CD8-positive, alpha-beta memory T cell (primary cell): ENCODE data around the gene STK38L. TPM values are rescaled to one million over a fixed set of nuclear protein-coding genes. Genes with fewer than 3 reads are reported as not detected.

ENCODE experiments used
- CTCF ChIA-PET: fragments of 350-600 bp; sonication (Branson Sonifier 250); formaldehyde crosslinking; loops from one replicate; lab custom pipeline; 2021; ENCODE audit warnings: antibody characterized with exemption; lab: Charles Lee
- POLR2A ChIA-PET: fragments of 350-600 bp; sonication (Branson Sonifier 250); formaldehyde crosslinking; loops from one replicate; lab custom pipeline; 2021; ENCODE audit warnings: antibody characterized with exemption; lab: Charles Lee
- DNase-seq, 5 donors: peaks; one replicate each; pipeline versions ENCODE4 v3.0.0 to v3.0.0-alpha.2; 2020 to 2022; ENCODE audit warnings: mixed read lengths in 1 of 5
- H3K27ac ChIP-seq: one replicate; pipeline ENCODE4 v1.7.0; 2013; ENCODE audit warnings: low read depth, mild to moderate bottlenecking, low read length, moderate library complexity
- H3K27me3 ChIP-seq: 2 replicates; pipeline ENCODE4 v1.7.0; 2013; ENCODE audit warnings: low read length, mild to moderate bottlenecking; ENCODE audit not compliant: insufficient read depth, poor library complexity, severe bottlenecking
- H3K36me3 ChIP-seq: 2 replicates; pipeline ENCODE4 v1.7.0; 2013; ENCODE audit warnings: mild to moderate bottlenecking, low read length, moderate library complexity; ENCODE audit not compliant: insufficient read depth
- H3K4me1 ChIP-seq: 2 replicates; pipeline ENCODE4 v1.7.0; 2013; ENCODE audit warnings: mild to moderate bottlenecking, low read length, moderate library complexity; ENCODE audit not compliant: insufficient read depth
- H3K4me3 ChIP-seq: 2 replicates; pipeline ENCODE4 v1.7.0; 2013; ENCODE audit warnings: mild to moderate bottlenecking, low read length
- H3K9me3 ChIP-seq: 2 replicates; pipeline ENCODE4 v1.7.0; 2013; ENCODE audit warnings: mild to moderate bottlenecking, low read length
- H3K27ac Mint-ChIP-seq, 8 donors: one replicate each; pipeline ENCODE4 v1.8.0; 2020 to 2021; ENCODE audit warnings: mixed read lengths in 8 of 8, mild to moderate bottlenecking in 6 of 8, inconsistent platforms in 3 of 8, moderate library complexity in 3 of 8
- H3K27me3 Mint-ChIP-seq, 2 donors: one replicate each; pipeline ENCODE4 v1.8.0; 2020 to 2021; ENCODE audit warnings: mixed read lengths in 2 of 2, mild to moderate bottlenecking in 1 of 2, moderate library complexity in 1 of 2
- H3K36me3 Mint-ChIP-seq, 3 donors: one replicate each; pipeline ENCODE4 v1.8.0; 2020 to 2021; ENCODE audit warnings: mixed read lengths in 3 of 3, inconsistent platforms in 1 of 3, mild to moderate bottlenecking in 1 of 3
- H3K4me1 Mint-ChIP-seq, 3 donors: one replicate each; pipeline ENCODE4 v1.8.0; 2020 to 2021; ENCODE audit warnings: mixed read lengths in 3 of 3, inconsistent platforms in 1 of 3, mild to moderate bottlenecking in 1 of 3
- H3K4me3 Mint-ChIP-seq, 7 donors: one replicate each; pipeline ENCODE4 v1.8.0; 2020 to 2021; ENCODE audit warnings: mixed read lengths in 7 of 7, mild to moderate bottlenecking in 6 of 7, moderate library complexity in 4 of 7, inconsistent platforms in 2 of 7
- H3K9me3 Mint-ChIP-seq, 5 donors: one replicate each; pipeline ENCODE4 v1.8.0; 2020 to 2022; ENCODE audit warnings: mixed read lengths in 5 of 5, mild to moderate bottlenecking in 3 of 5, moderate library complexity in 2 of 5, inconsistent platforms in 1 of 5
- polyA plus RNA-seq: library from polyadenylated mRNA; unstranded; fragments of 300-500 nt; fragmentation: Illumina TruSeq; gene quantifications from one replicate; pipeline ENCODE4 v1.2.3, GENCODE V29; 2021
- total RNA-seq, 2 experiments: library from RNA; stranded (reverse); gene quantifications; one replicate each; pipeline ENCODE4 v1.2.3, GENCODE V29; 2021

The STK38L gene
- total and polyA plus RNA-seq, 3 experiments from 2014 or later: 7.1 to 27.7 (median 23.1) TPM

DNA sequence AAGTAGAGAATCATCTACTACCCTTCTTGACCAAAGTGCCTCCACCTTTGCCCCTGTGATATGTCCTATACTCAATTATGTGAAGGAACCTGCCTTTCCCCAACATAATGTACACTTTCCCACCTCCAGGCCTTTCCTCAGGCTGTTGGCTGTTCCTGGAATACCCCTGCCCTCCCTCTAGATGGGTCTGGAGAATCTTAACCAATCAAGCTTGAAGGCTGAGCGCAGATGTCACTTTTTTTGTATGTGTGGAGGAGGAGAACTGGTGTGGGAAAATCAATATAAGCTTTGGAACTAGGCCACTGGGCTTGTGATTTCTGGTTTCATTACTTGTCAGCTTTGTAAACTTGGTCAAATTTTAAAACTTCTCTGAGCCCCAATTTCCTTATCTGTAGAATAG is 93.3 kb downstream of the STK38L start:
- H3K27ac ChIP-seq: no peak overlapping the region
- H3K9me3 ChIP-seq: no peaks in the 10 kb centered on the region
- H3K27me3 ChIP-seq: peaks cover 19% of the 10 kb centered on the region
- Mint-ChIP-seq H3K4me3 (no peak overlapping the region), H3K9me3 (no peaks in the 10 kb centered on the region), H3K36me3 (peaks cover 0 to 2% (median 0%) of the 10 kb centered on the region in 3 donors), H3K27ac (no peak overlapping the region), H3K27me3 (peaks cover 12 to 25% of the 10 kb centered on the region in 2 donors), H3K4me1 (peaks cover 10 to 12% (median 11%) of the 10 kb centered on the region in 3 donors)
- ChIA-PET POLR2A (no interaction called here), CTCF (no interaction called here)
- H3K4me1 ChIP-seq: peaks cover 7% of the 10 kb centered on the region
- no peak overlapping the region for H3K4me3 ChIP-seq
- no peaks in the 10 kb centered on the region for H3K36me3 ChIP-seq
- DNase-seq: no peak

DNA sequence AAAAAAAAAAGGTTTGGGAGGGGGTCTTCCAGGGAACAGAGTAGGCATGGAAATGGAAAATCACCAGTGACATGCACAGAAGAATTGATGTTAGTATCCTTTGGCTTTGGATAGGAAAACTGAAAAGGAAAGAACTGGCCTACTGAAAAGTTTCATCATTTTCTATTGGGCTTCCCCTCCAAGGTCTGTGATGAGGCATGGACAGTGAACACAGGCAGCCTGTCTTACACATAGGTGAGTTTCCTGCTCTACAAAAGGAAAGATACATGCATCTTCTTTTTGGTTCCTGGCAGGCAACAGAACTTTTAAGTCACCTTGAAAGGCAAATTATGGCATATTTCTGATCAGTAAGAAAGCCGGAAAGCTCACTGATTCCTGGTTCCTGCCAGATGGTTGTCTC is 94.4 kb downstream of the STK38L start:
- CTCF ChIA-PET: no interaction called here
- POLR2A ChIA-PET: no interaction called here
- no peak overlapping the region for H3K27ac Mint-ChIP-seq
- peaks cover 14% of the 10 kb centered on the region for H3K27me3 ChIP-seq
- H3K4me3 ChIP-seq: no peak overlapping the region
- no peak overlapping the region for H3K4me3 Mint-ChIP-seq
- peaks cover 0 to under 1% (median 0%) of the 10 kb centered on the region in 3 donors for H3K36me3 Mint-ChIP-seq
- H3K27me3 Mint-ChIP-seq: peaks cover 11 to 25% of the 10 kb centered on the region in 2 donors
- H3K4me1 Mint-ChIP-seq: peaks cover 7 to 9% (median 8%) of the 10 kb centered on the region in 3 donors
- H3K9me3 ChIP-seq: no peaks in the 10 kb centered on the region
- DNase-seq: no peak
- H3K27ac ChIP-seq: no peak overlapping the region
- H3K4me1 ChIP-seq: peaks cover 4% of the 10 kb centered on the region
- no peaks in the 10 kb centered on the region for H3K9me3 Mint-ChIP-seq
- no peaks in the 10 kb centered on the region for H3K36me3 ChIP-seq

GRCh38 chr12:27340971-27341370 is 96.9 kb downstream of the STK38L start:
- H3K4me3 ChIP-seq: no peak overlapping the region
- H3K9me3 ChIP-seq: no peaks in the 10 kb centered on the region
- H3K36me3 ChIP-seq: no peaks in the 10 kb centered on the region
- H3K27ac ChIP-seq: no peak overlapping the region
- no peak overlapping the region for H3K27ac Mint-ChIP-seq
- H3K27me3 Mint-ChIP-seq: peaks cover 5 to 8% of the 10 kb centered on the region in 2 donors
- no peak overlapping the region for H3K4me3 Mint-ChIP-seq
- no peaks in the 10 kb centered on the region for H3K27me3 ChIP-seq
- no peaks in the 10 kb centered on the region for H3K4me1 ChIP-seq
- no peaks in the 10 kb centered on the region for H3K36me3 Mint-ChIP-seq
- H3K9me3 Mint-ChIP-seq: no peaks in the 10 kb centered on the region
- ChIA-PET POLR2A (no interaction called here), CTCF (interaction anchor here (1.2 kb wide), 1 partner anchor 10 kb away, joined by 4 read pairs; no protein-coding TSS in a partner anchor)
- no peaks in the 10 kb centered on the region for H3K4me1 Mint-ChIP-seq
- no peak for DNase-seq

DNA sequence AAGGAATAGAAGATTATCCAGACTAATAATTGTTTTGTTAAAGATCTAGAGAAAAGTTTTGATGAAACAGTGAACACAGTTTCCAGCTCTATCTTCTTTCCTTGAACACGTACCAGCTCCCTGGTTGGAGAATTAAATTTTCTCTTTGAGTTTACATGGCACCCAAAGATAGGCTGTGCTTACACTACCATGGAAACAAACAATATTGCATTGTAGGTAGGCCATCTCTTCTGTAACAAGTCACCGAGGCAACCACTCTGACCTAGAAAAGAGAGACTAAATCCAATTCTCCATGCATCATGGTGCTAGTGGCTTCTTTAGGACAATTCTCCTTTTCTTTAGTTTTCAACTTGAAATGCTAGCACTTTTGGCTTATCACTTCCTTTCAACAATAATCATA is 98.5 kb downstream of the STK38L start:
- Mint-ChIP-seq H3K36me3 (no peaks in the 10 kb centered on the region), H3K27me3 (peaks cover 7 to 9% of the 10 kb centered on the region in 2 donors), H3K4me1 (no peaks in the 10 kb centered on the region), H3K27ac (no peak overlapping the region), H3K4me3 (no peak overlapping the region), H3K9me3 (no peaks in the 10 kb centered on the region)
- Histone ChIP-seq H3K36me3 (no peaks in the 10 kb centered on the region), H3K4me1 (no peaks in the 10 kb centered on the region), H3K27me3 (no peaks in the 10 kb centered on the region), H3K9me3 (no peaks in the 10 kb centered on the region), H3K4me3 (no peak overlapping the region), H3K27ac (no peak overlapping the region)
- no peak for DNase-seq
- POLR2A ChIA-PET: no interaction called here
- CTCF ChIA-PET: no interaction called here

DNA sequence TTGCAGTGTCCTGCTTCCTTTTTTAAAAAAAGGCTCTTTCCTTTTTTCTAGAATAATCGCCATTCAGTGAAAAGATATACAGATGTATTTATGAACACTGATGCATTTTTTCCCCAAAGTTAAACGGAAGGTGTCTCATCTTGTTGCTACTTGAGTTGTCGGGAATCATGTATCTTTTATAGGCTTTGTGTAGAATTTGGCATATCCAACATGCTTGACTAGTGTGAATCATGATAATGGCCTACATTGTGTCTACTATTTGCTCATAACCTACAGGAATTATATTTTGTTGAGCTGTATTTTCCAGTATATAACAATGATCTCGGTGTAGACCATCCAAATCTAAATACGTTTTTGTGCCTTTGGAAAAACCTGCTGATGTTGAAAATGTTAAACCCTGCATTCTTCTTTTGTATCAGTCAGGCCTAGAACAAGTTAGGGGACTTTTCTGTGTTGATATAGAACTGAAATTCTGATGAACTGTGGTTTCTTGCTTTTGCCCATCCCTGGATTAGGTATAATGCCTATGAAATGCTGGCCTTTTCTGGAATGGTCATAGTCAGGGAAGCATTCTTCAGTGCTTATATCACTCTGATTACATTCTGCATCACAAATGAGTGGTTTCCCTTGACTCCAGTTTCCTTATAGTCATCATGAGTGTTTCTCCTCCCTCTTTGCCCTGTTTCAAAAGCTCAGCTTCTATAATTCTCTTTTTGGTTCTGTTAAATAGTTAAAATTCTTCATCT is 99.3 kb downstream of the STK38L start:
- Mint-ChIP-seq H3K9me3 (no peaks in the 10 kb centered on the region), H3K4me3 (no peak overlapping the region), H3K4me1 (no peaks in the 10 kb centered on the region), H3K27me3 (peaks cover 7 to 9% of the 10 kb centered on the region in 2 donors), H3K27ac (no peak overlapping the region), H3K36me3 (no peaks in the 10 kb centered on the region)
- DNase-seq: no peak
- H3K4me1 ChIP-seq: no peaks in the 10 kb centered on the region
- H3K9me3 ChIP-seq: no peaks in the 10 kb centered on the region
- H3K27ac ChIP-seq: no peak overlapping the region
- no peak overlapping the region for H3K4me3 ChIP-seq
- ChIA-PET CTCF (no interaction called here), POLR2A (no interaction called here)
- H3K27me3 ChIP-seq: no peaks in the 10 kb centered on the region
- no peaks in the 10 kb centered on the region for H3K36me3 ChIP-seq

DNA sequence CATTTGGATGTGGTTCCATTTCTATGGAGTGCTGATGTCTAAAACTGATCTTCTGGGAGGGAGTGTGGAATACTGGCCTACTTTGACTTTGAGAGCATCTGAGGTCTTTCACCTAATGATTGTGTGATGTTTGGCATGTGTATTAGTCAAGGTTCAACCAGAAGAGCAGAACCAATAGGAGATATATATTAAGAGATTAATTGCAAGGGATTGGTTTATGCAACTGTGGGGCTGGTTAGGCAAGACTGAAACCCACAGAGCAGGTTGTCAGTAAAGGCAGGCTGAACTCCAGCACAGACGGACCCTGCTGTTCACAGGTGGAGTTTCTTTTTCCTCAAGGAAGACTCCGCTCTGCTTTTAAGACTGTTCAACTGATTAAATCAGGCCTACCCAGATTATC is 100.2 kb downstream of the STK38L start:
- Histone ChIP-seq H3K9me3 (no peaks in the 10 kb centered on the region), H3K27ac (no peak overlapping the region), H3K4me3 (no peak overlapping the region), H3K4me1 (no peaks in the 10 kb centered on the region), H3K27me3 (no peaks in the 10 kb centered on the region), H3K36me3 (no peaks in the 10 kb centered on the region)
- H3K27me3 Mint-ChIP-seq: peaks cover 7 to 9% of the 10 kb centered on the region in 2 donors
- ChIA-PET CTCF (no interaction called here), POLR2A (no interaction called here)
- H3K27ac Mint-ChIP-seq: no peak overlapping the region
- no peaks in the 10 kb centered on the region for H3K9me3 Mint-ChIP-seq
- H3K36me3 Mint-ChIP-seq: no peaks in the 10 kb centered on the region
- no peak for DNase-seq
- H3K4me1 Mint-ChIP-seq: no peaks in the 10 kb centered on the region
- no peak overlapping the region for H3K4me3 Mint-ChIP-seq

- CTCF ChIA-PET: no interaction called here
- H3K36me3 ChIP-seq: no peaks in the 10 kb centered on the region
- no peak for DNase-seq
- H3K9me3 Mint-ChIP-seq: no peaks in the 10 kb centered on the region
- peak overlapping the region in 1 of 8 donors; percentile 40 for H3K27ac Mint-ChIP-seq
- no peaks in the 10 kb centered on the region for H3K4me1 ChIP-seq
- H3K36me3 Mint-ChIP-seq: no peaks in the 10 kb centered on the region
- H3K4me1 Mint-ChIP-seq: no peaks in the 10 kb centered on the region
- no peak overlapping the region for H3K4me3 ChIP-seq
- no peak overlapping the region for H3K27ac ChIP-seq
- peaks cover 9% of the 10 kb centered on the region in 2 donors for H3K27me3 Mint-ChIP-seq
- POLR2A ChIA-PET: no interaction called here
- no peaks in the 10 kb centered on the region for H3K27me3 ChIP-seq
- no peaks in the 10 kb centered on the region for H3K9me3 ChIP-seq
- no peak overlapping the region for H3K4me3 Mint-ChIP-seq
Observed at GRCh38 chr12:27344760-27345159, 100.7 kb downstream of the STK38L start.

- Mint-ChIP-seq H3K36me3 (no peaks in the 10 kb centered on the region), H3K27me3 (peaks cover 10 to 13% of the 10 kb centered on the region in 2 donors), H3K9me3 (no peaks in the 10 kb centered on the region), H3K4me3 (no peak overlapping the region), H3K27ac (no peak overlapping the region), H3K4me1 (no peaks in the 10 kb centered on the region)
- ChIA-PET POLR2A (no interaction called here), CTCF (no interaction called here)
- Histone ChIP-seq H3K4me1 (no peaks in the 10 kb centered on the region), H3K4me3 (no peak overlapping the region), H3K27me3 (no peaks in the 10 kb centered on the region), H3K27ac (no peak overlapping the region), H3K9me3 (no peaks in the 10 kb centered on the region), H3K36me3 (no peaks in the 10 kb centered on the region)
- DNase-seq: no peak
Observed at GRCh38 chr12:27345376-27345775, 101.3 kb downstream of the STK38L start.
